Activated CD4-positive, alpha-beta T cell treated with anti-CD3 and anti-CD28 coated beads, Interleukin-2, amount 50 U/mL, for 48 hours (primary cell): ENCODE results near the gene PMEPA1.
"Not testable (repeated sequence)": the region's sequence is repeated elsewhere in the genome, so short reads cannot be mapped to it uniquely, and the experiment has no call there.

ENCODE experiments used
- DNase-seq, 2 experiments: peaks; one replicate each; pipeline ENCODE4 v3.0.0-alpha.2; 2020

The PMEPA1 gene

DNA sequence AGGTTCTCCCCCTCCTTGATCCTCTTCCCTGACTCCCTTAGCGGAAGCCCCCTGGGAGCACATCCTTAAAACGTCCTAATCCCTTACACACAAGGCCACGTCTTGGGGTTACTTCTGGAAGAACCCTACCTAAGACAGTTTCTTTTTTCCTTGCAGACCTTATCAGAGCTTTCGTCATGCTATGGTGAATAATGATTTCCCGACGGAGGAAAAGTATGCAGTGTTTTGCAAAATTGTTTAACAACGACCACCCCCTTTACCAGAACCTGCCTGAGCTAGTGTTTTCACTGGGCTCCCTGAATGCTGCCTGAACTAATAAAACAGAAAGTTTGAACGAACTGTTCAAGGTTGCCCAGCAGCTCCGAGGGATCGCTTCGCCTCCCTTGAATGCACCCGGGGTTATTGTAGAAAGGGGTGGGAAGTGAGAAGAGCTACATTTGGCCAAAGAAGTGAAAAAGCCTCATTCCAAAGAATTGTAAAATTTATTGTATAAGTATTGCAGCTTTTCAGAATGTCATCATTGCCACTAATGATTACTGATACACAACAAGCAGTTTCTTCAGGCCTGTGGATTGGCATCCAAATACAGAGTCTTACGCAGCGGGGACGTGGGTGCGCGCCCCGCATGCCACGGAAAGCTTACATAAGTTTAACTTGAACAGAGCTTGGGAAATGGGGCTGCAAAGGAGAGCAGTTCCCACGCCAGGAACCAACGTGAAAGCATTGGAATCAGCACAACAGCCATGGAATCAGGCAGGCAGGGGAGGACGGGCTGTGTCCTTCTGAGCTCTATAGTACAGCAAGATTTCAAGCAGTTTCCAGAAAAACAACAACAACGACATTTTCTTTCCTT lies 61.7 kb downstream of the PMEPA1 start:
- DNase-seq = no peak

DNA sequence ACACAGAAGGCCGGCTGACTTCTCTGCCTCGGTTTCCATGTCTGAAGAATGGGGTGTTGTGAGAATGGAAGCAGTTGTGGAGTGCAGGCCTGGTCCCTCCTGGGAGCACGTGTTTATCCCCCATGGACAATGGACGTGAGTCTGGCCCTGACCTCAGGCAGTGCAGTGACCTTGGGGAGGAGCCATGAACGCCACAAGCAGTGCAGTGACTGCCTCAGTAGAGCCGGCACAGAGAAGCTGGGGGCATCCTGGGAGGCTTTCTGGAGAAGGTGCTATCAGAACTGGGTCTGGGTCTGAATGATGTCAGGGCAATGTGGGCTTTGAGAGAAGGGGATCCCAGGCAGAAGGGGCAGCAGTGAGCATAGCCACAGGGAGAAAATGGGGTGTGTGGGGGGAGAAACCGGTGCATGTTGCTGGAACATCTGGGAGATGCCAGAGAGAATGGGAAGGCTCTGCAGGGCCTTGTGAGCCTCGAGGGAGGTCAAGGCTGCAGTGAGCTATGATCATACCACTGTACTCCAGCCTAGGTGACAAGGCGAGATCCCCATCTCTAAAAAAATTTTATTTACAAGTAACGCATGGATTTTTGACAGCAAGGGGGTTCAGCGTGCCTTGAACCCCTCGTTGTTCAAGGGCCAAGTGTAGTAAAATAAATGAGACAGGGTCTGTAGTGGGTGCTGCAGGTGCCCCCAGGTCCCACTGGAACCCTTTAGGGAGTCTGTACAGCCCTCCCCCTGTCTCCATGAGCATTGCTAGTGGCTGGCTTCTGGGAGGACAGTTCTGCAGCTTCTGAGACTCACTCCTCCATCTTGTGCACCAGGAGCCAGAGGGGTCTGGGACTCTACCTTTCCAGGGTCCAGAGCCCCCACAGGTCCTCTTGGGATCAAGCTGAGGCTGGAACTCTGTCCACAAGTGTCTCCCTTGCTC lies 62.5 kb downstream of the PMEPA1 start:
- DNase-seq = no peak

DNA sequence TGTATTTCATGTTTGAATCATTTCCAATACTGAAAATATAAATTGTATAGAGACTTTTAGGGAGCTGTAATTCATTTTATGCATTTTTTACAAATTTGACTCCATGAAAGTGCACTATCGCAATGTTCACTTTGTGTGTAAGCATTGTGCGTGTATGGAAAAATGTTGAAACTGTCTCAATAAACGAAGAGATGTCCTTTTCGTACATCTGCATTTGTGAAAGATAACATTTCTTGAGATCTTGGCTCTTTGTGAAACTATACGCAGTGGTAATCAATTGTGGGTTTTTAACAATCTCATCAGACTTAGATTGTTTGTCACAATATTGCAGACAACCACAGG lies 70.9 kb downstream of the PMEPA1 start:
- DNase-seq = no peak

DNA sequence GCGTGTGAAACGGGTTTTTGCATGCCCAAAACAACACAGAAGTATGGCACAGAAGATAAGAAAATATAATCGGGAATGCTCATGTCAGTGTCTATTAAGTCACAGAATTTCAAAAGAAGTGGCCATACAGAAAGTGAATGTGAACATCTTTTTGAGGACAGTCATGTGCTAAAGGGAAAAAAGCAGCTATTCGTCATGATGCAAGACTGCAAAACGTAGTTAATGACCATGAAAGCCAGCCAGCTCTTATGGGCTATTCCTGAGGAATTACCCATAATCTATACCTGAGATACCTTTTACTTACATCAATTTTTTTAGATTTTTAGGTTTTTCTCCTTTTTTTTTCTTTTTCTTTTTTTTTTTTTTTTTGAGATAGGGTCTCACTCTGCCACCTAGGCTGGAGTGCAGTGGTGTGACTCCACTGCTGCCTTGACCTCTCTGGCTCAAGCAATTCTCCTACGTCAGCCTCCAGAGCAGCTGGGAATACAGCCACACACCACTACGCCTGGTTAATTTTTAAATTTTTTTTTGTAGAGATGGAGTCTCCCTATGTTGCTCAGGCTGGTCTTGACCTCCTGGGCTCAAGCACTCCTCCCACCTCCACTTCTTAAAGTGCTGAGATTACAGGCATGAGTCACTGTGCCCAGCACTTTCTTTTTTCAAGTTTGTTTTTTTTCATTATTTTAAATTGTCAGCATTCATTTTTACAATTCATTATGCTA lies 71.5 kb downstream of the PMEPA1 start:
- DNase-seq = no peak

DNA sequence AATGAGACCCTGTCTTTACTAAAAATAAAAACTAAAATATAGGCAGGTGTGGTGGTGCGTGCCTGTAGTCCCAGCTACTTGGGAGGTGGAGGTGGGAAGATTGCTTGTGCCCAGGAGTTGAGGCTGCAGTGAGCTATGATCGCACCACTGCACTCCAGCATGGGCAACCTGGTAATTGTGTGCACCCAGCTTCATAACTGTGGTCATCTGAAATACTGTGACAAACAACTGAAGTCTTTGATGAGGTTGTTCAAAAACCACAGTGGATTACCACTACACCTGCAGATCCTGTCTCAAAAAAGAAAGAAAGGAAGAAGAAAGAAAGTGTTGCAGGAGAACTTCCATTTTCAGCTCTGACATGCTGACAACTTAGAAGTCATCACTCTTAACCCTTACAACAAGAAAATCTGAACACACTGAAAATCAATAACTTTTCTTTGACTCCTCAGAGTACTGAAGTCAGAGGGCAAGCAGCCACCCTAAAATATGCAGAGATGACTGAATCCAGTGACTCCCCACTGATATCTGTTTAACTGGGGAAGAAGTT lies 75.8 kb downstream of the PMEPA1 start:
- DNase-seq = no peak

DNA sequence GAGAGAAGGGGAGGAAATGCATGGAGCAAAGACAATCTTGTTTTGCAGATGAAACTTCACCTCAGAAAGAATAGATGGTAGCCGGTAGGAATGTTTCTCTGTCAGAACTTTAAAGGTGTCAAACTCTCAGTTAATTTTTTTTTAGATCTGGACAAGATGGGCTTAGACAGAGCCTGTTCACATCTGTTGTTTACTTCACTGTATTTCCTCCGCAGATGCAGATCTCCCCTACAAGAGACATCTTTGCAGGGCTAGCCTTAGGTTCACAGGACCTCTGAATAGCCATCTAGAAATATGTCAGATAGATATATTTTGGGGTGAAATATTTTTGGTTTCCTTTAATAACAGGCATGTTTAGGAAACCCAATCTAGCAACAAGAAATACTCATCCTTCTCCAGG lies 77.5 kb downstream of the PMEPA1 start:
- no peak for DNase-seq

DNA sequence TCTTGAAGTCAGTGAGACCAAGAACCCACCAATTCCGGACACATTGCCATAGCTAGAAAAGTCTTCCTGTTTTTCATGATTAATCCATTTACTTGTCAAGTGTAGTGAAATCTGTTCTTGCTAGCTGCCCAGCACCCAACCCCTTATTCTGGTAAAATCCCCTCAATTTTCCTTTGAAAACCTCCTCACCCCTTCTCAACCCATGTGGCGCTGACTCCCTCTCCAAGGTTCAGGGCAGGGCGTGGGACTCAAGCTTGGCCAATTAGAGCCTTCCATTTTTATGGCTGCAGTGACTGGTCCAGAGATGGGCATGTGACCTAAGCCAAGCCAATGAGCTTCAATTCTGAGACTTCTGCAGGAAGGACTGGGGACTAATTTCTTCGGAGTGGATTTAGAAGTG lies 79.8 kb downstream of the PMEPA1 start:
- peak; percentile 47 to 53 for DNase-seq

DNA sequence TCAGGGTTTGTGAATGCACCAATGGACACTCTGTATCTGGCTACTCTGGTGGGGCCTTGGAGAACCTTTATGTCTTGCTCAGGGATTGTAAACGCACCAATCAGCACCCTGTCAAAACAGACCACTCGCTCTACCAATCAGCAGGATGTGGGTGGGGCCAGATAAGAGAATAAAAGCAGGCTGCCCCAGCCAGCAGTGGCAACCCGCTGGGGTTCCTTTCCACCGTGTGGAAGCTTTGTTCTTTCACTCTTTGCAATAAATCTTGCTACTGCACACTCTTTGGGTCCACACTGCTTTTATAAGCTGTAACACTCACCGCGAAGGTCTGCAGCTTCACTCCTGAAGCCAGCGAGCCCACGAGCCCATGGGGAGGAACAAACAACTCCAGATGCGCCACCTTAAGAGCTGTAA lies 80.3 kb downstream of the PMEPA1 start:
- peak; percentile 26 to 38 for DNase-seq

DNA sequence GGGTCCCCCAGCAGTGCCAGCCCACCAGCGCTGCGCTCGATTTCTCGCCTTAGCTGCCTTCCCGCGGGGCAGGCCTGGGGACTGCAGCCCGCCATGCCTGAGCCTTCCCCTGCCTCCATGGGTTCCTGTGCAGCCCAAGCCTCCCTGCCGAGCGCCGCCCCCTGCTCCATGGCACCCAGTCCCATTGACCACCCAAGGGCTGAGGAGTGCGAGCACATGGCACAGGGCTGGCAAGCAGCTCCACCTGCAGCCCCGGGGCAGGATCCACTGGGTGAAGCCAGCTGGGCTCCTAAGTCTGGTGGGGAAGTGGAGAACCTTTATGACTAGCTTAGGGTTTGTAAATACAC lies 80.9 kb downstream of the PMEPA1 start:
- not testable (repeated sequence) for DNase-seq

DNA sequence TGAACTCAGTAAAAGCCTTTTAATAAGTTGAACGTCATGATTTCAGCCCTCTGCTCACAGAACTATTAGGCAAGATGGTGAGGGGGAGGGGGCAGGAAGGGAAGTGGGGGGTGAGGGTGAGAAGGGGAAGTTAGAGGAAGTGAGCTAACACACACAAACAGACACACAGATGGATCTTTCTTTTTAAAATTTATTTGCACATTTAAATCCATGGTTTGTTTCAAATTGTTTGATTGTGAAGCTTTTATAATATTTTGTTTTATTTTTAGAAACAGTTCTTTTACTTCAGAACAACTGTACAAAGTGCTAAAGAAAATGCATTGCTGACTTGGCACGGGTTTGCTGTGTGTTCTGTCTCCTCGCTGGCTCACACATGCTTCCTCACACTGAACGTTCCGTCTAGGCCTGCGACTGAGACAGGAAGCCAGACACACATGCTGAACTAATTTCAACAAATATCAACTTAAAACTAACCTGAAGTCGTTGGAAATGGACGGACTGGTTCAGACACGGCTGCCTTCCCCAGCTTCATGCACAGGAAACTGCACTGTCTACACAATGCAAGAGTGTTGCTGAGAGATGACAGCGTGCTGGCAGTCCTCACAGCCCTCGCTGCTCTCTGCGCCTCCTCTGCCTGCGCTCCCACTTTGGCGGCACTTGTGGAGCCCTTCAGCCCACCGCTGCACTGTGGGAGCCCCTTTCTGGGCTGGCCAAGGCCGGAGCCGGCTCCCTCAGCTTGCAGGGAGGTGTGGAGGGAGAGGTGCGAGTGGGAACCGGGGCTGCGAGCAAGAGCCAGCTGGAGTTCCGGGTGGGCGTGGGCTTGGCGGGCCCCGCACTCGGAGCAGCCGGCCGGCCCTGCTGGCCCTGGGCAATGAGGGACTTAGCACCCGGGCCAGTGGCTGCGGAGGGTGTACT lies 81.5 kb downstream of the PMEPA1 start:
- peak; percentile 37 to 49 for DNase-seq

DNA sequence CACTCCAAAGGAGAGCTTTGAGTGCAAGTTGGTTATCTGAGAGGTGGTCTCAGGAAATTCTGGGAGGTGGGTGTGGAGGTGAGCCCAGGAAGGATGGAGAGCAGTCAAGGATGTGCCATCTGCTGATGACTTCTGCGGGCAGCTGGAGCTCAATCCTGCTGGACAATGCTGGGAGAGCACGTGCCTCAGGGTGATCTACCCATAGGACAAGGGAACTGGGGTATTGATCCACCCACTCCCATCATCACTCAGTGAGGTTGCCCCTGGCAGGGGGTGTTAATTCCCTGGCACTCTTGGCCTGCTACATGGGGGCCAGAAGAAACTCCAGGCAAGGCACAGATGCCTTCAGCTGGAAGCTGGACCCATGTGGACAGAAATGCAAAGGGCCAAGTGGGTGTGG lies 82.5 kb downstream of the PMEPA1 start:
- DNase-seq = no peak

DNA sequence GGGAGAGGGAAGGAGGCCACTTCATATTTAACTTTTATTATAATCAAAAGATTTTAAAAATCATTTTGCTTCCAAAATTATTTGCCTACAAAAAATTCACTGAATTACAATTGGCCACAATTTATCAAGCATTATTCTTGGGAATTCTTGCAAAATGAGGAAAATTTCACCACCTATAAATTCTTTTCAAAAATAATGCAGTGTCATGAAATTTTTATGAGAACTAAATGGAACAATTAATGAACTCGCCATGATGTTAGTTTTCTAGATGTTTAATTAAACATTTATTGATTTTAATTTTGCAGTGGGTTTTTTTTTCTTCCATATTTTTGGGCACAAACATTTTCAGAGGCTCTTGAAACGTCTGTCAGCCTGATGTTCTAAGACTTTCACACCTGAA lies 83.8 kb downstream of the PMEPA1 start:
- DNase-seq = no peak

DNA sequence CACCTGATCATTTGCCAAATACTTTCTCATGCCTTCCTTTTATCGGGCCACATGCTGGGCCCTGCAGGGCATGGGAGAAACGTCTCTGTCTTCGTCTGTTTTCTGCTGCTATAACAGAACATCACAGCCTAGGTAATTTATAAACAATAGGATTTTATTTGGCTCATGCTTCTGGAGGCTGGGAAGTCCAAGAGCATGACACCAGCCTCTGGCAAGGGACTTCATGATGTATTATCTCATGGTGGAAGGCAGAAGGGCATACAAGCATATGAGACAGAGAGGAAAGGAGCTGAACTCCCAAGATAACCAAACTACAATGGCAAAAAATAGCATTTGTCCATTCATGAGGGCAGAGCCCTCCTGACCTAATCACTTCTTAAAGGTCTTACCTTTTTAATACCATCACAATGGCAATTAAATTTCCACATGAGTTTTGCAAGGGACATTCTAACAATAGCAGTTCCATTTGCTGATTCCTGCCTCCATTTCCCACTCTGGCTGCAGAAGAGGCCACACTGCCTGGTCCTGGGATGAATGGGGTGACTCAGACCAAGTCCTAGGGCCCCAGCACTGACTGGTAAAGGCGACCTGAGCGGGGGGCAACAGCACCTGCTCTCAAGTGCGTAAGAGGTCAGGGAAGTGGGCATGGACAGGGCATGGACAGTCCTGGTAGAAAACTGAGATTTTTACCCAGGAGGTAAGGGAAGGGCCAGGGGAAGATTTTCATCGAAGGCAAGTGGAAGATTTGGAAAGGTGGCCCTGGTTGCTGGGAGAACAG lies 84.4 kb downstream of the PMEPA1 start:
- DNase-seq = no peak

DNA sequence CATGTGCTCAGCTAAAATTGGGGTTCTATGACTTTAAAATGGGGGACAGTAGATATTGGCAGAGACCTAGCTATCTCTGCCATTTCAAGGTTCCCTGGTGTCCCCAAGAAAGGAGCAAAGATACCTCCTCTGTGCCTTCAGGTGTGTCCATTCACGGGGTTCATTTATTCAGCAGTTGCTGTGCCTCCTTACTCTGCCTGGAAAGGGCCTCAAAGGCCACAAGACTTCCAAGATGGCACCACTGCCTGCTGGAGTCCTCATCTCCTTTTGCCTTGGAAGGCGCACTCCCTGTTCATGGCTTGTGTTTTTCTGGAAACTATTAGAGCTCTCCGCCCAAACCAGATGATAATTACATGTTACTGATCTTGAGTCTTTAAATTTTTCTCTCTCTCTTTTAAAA lies 85.7 kb downstream of the PMEPA1 start:
- no peak for DNase-seq

DNA sequence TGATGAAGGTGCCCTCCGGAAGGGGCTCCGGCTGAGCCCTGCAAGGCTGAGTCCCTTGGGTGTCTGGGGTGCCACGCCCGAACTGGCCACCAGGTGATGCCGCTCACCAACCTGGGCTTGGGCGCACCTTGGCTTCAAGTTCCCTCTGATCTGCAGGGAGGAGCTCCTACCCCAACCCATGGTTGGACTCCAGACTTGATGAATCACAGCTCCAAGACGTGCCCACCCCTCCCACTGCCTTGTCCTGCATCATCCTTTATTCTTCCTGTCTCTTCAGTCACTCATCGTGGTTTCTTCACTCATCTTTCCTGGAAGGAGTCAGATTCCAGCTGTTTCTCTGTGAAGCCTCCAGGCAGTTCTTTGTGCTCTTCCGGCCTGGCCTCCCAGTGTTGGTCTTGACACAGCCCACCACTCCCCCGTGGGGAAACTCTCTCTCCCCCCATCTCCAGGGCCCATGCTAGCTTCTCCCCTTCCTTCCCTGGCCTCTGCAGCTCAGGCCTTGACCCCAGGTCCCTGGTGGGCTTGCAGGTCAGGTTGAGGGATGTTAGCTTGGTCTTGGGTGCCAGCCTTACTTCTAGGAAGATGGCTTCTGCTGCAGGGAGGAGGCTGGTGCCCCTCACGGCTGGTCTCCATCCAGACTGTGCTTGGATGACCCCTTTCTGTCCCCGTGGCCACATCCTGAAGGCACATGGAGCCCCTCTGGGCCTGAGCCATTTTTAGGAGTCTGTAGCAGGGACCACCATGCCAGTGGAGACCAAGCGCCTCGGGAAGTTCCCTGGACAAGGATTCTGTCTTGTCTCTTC lies 87.0 kb downstream of the PMEPA1 start:
- peak; percentile 72 to 76 for DNase-seq

DNA sequence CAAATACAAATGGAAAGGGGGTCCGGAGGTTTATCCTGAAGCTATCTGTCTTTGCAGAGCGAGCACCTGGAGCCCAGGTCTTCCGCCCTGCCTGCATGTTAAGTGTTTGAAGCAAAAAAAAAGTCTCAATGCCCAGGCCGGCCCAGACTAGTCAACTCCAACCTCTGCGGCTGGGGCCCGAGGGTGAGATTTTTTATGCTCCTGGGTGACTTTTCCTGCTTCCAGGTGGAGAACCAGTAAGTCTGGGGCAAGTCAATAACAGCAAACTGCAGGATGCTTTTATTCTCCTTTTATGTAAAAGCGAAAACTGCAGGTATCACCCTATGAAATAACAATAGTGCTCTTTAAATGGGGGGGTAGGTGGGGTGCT lies 87.6 kb downstream of the PMEPA1 start:
- no peak for DNase-seq

DNA sequence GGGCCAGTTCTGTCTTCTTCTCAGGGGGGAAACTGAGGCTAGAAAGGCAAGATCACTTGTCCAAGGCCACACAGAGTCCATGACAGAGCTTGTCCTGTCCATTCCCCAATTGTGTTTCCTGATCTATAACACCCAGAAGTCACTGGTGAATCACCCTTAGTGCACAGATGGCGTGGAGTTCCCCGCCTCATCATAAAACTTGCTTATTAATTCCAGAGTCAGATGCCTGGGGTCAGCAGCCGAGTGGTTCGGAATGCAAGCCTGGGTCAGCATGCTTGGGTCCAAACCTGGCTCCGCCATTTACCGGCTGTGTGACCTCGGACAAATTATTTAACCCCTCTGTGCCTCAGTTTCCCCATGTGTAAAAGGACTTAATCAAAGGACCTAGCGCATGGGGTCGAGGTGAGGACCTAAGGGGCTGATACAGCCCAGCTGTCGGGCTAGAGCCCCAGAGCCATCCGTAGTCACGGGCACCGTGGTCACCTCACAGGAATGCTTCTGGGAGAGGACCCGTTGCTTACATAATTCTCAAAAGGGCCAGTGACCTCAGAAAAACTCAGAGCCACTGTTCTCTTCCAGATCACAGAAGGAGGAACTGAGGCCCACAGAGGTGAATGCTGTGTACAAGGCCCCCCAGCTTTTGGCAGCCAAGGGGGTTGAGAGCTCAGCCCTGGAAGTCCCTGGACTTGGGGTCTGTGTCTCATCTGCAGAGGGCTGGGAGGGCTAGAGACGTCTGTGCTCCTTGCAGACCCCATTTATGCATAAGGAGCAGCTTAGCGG lies 88.2 kb downstream of the PMEPA1 start:
- DNase-seq = no peak

DNA sequence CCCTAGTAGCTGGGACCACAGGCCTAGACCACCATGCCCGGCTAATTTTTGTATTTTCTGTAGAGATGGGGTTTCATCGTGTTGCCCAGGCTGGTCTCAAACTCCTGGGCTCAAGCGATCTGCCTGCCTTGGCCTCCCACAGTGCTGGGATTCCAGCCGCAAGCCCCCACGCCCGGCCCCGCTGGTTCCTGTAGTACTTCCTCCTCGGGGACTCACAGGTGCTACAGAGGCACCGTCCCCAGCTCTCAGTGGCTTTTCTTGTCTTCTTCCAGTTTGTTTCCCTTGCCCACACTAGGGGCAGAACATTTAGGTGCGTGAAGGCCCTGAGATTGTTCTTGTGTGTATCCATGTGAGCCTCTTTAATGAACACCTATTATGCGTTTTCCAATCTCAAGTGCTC lies 88.8 kb downstream of the PMEPA1 start:
- DNase-seq = peak in 1 of 2 experiments; percentile 29

DNA sequence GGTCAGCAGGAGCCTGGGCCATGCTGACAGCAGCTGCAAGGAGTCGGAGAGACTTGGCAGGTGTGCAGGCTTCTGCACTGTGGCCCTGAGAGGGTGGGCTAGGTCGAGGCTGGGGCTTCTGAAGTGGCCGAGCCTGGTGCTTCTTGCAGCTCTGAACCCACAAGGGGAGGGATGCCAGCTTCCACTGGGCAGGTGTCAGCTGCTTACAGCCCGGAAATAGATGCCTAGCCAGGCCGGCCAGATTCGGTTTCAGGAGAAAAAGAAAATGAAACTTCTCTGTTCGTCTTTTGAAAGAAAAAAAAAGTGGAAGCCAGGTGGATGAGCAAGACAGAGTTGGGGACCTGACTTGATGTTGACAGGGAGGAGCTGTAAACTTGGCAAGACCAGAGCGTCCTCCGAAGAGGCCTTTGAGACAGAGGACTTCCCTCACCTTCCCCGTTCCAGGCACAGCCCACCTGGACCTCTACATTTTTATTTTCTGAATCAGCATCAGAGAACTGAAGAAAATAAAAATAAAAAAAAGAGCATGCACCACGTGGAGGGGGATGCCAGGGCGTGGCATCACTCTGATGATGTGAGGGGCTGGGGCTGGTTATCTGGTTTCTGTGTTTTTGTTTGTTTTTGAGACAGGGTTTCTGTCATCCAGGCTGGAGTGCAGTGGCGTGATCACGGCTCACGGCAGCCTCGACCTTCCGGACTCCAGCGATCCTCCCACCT lies 89.4 kb downstream of the PMEPA1 start, which contains the start of gene ZBP1:
ZBP1 (minus strand) TSS at position 153 of the 717 bp plus-strand sequence; CDS start at position 22, 131 bp downstream.
- DNase-seq = peak; percentile 39 to 57
